HFFc6 (cell line): ENCODE results near the gene PIWIL1. TPM values are rescaled to one million over a fixed set of nuclear protein-coding genes. Genes with fewer than 3 reads are reported as not detected.

Experiments
- DNase-seq: peaks from one replicate; pipeline ENCODE4 v3.0.0-alpha.2; 2018
- H3K27ac Mint-ChIP-seq: 2 replicates; pipeline ENCODE4 v1.8.0; 2020; ENCODE audit warnings: mild to moderate bottlenecking, mixed read lengths
- H3K27me3 Mint-ChIP-seq: 2 replicates; pipeline ENCODE4 v1.8.0; 2021; ENCODE audit warnings: mild to moderate bottlenecking, moderate library complexity, mixed read lengths; ENCODE audit not compliant: insufficient read depth
- H3K36me3 Mint-ChIP-seq: 2 replicates; pipeline ENCODE4 v1.8.0; 2021; ENCODE audit warnings: low read depth, mixed read lengths
- H3K4me1 Mint-ChIP-seq: 2 replicates; pipeline ENCODE4 v1.8.0; 2020; ENCODE audit warnings: low read depth, mixed read lengths
- H3K4me3 Mint-ChIP-seq: 2 replicates; pipeline ENCODE4 v1.8.0; 2020; ENCODE audit warnings: mild to moderate bottlenecking, moderate library complexity, mixed read lengths
- H3K9me3 Mint-ChIP-seq: 2 replicates; pipeline ENCODE4 v1.8.0; 2020; ENCODE audit warnings: mild to moderate bottlenecking, mixed read lengths
- CTCF ChIP-seq: fragments of 200-600 bp; sonication (generic); IDR thresholded peaks from 2 replicates; pipeline ENCODE4 v1.5.0; 2021; ENCODE audit warnings: antibody characterized with exemption, mild to moderate bottlenecking
- total RNA-seq, 6 experiments: library from RNA; stranded (reverse); fragmentation: NEBNext Ultra II Directional; extraction: Animal tissue kit (Norgen Biotek cat#: 25700); gene quantifications; 2 replicates in 1 of 6; 3 replicates in 5 of 6; pipeline ENCODE4 v1.2.3, GENCODE V29; 2021

The PIWIL1 gene
- total RNA-seq, 6 experiments from 2014 or later, result not detected

GRCh38 chr12:130307859-130308258 is 29.8 kb upstream of the PIWIL1 start:
- no peak for TF ChIP-seq CTCF
- no peaks in the 10 kb centered on the region for H3K27me3 Mint-ChIP-seq

GRCh38 chr12:130308393-130308792 is 29.3 kb upstream of the PIWIL1 start:
- no peak overlapping the region for H3K27ac Mint-ChIP-seq
- no peak overlapping the region for H3K4me3 Mint-ChIP-seq
- H3K36me3 Mint-ChIP-seq, result no peaks in the 10 kb centered on the region; the same call in 1 of the 2 replicates
- peaks cover 35% of the 10 kb centered on the region for H3K9me3 Mint-ChIP-seq
- no peak for TF ChIP-seq CTCF
- H3K27me3 Mint-ChIP-seq, result no peaks in the 10 kb centered on the region
- DNase-seq, result no peak
- H3K4me1 Mint-ChIP-seq, result no peaks in the 10 kb centered on the region

More at GRCh38 chr12:130307859-130308258, 29.8 kb upstream of the PIWIL1 start:
- H3K4me3 Mint-ChIP-seq, result no peak overlapping the region
- peaks cover 38% of the 10 kb centered on the region for H3K9me3 Mint-ChIP-seq
- H3K27ac Mint-ChIP-seq, result no peak overlapping the region
- DNase-seq, result no peak
- H3K36me3 Mint-ChIP-seq, result no peaks in the 10 kb centered on the region; the same call in 1 of the 2 replicates
- no peaks in the 10 kb centered on the region for H3K4me1 Mint-ChIP-seq

- Mint-ChIP-seq H3K4me3 (no peak overlapping the region), H3K4me1 (no peaks in the 10 kb centered on the region), H3K27ac (no peak overlapping the region), H3K36me3 (no peaks in the 10 kb centered on the region), H3K9me3 (peaks cover 47% of the 10 kb centered on the region), H3K27me3 (no peaks in the 10 kb centered on the region)
- no peak for DNase-seq
- TF ChIP-seq CTCF, result no peak
Measured at GRCh38 chr12:130316251-130316650, 21.4 kb upstream of the PIWIL1 start.

- Mint-ChIP-seq H3K4me3 (no peak overlapping the region), H3K36me3 (no peaks in the 10 kb centered on the region), H3K9me3 (peaks cover 24% of the 10 kb centered on the region), H3K27me3 (no peaks in the 10 kb centered on the region), H3K4me1 (no peaks in the 10 kb centered on the region), H3K27ac (no peak overlapping the region)
- TF ChIP-seq CTCF, result no peak
- DNase-seq, result no peak
Measured at GRCh38 chr12:130320536-130320935, 17.2 kb upstream of the PIWIL1 start.

- Mint-ChIP-seq H3K27ac (no peak overlapping the region), H3K4me1 (no peaks in the 10 kb centered on the region), H3K4me3 (no peak overlapping the region), H3K27me3 (no peaks in the 10 kb centered on the region), H3K9me3 (peaks cover 24% of the 10 kb centered on the region), H3K36me3 (no peaks in the 10 kb centered on the region)
- no peak for TF ChIP-seq CTCF
- DNase-seq, result no peak
Measured at GRCh38 chr12:130322263-130322662, 15.4 kb upstream of the PIWIL1 start.

- H3K27ac Mint-ChIP-seq, result no peak overlapping the region
- no peaks in the 10 kb centered on the region for H3K36me3 Mint-ChIP-seq
- no peaks in the 10 kb centered on the region for H3K27me3 Mint-ChIP-seq
- peaks cover 6% of the 10 kb centered on the region for H3K9me3 Mint-ChIP-seq
- H3K4me3 Mint-ChIP-seq, result no peak overlapping the region
- DNase-seq, result no peak
- TF ChIP-seq CTCF, result no peak
- H3K4me1 Mint-ChIP-seq, result no peaks in the 10 kb centered on the region
Measured at GRCh38 chr12:130330685-130331084, 7.0 kb upstream of the PIWIL1 start.
